ENCODE results near the gene BICRA. TPM values are rescaled to one million over a fixed set of nuclear protein-coding genes. Genes with fewer than 3 reads are reported as not detected.
"Not testable (repeated sequence)": the region's sequence is repeated elsewhere in the genome, so short reads cannot be mapped to it uniquely, and the experiment has no call there.

Gene BICRA
- total RNA-seq, 1 donor: 3.0 TPM

- peak overlapping the region; percentile 18 for H3K4me3 ChIP-seq (ENCODE audit: low read depth, low read length)
- TF ChIP-seq CTCF (IDR thresholded peaks at IDR 0.05; ENCODE audit: insufficient read depth, low read depth, low read length): no peak
- peak; percentile 92 for DNase-seq (ENCODE audit: low read depth)
Observed at GRCh38 chr19:47723581-47723940, 114.6 kb downstream of the BICRA start.

- no peak for DNase-seq (ENCODE audit: low read depth)
- TF ChIP-seq CTCF (IDR thresholded peaks at IDR 0.05; ENCODE audit: insufficient read depth, low read depth, low read length): no peak
Observed at GRCh38 chr19:47725759-47726401, 116.9 kb downstream of the BICRA start.

GRCh38 chr19:47726467-47726866 is 117.5 kb downstream of the BICRA start:
- peak; percentile 90 for DNase-seq (ENCODE audit: low read depth)
- H3K4me3 ChIP-seq (ENCODE audit: low read depth, low read length): no peak overlapping the region
- no peak for TF ChIP-seq CTCF (IDR thresholded peaks at IDR 0.05; ENCODE audit: insufficient read depth, low read depth, low read length)

More at GRCh38 chr19:47725759-47726401, 116.9 kb downstream of the BICRA start:
- H3K4me3 ChIP-seq (ENCODE audit: low read depth, low read length): no peak overlapping the region

GRCh38 chr19:47728295-47728694 is 119.4 kb downstream of the BICRA start:
- not testable (repeated sequence) for DNase-seq (ENCODE audit: low read depth); H3K4me3 ChIP-seq (ENCODE audit: low read depth, low read length)

- peak; percentile 74 for DNase-seq (ENCODE audit: low read depth)
- no peak for TF ChIP-seq CTCF (IDR thresholded peaks at IDR 0.05; ENCODE audit: insufficient read depth, low read depth, low read length)
- no peak overlapping the region for H3K4me3 ChIP-seq (ENCODE audit: low read depth, low read length)
Observed at GRCh38 chr19:47729468-47729798, 120.5 kb downstream of the BICRA start.

GRCh38 chr19:47729799-47730520 is 121.0 kb downstream of the BICRA start:
- DNase-seq (ENCODE audit: low read depth): no peak
- TF ChIP-seq CTCF (IDR thresholded peaks at IDR 0.05; ENCODE audit: insufficient read depth, low read depth, low read length): no peak
- no peak overlapping the region for H3K4me3 ChIP-seq (ENCODE audit: low read depth, low read length)

- no peak for DNase-seq (ENCODE audit: low read depth)
- TF ChIP-seq CTCF (IDR thresholded peaks at IDR 0.05; ENCODE audit: insufficient read depth, low read depth, low read length): no peak
- no peak overlapping the region for H3K4me3 ChIP-seq (ENCODE audit: low read depth, low read length)
Observed at GRCh38 chr19:47730521-47730889, 121.6 kb downstream of the BICRA start.

All from fibroblast of villous mesenchyme (primary cell).